ENCODE results near the gene SDF4. TPM values are rescaled to one million over a fixed set of nuclear protein-coding genes. Genes with fewer than 3 reads are reported as not detected.
"Not testable (repeated sequence)": the region's sequence is repeated elsewhere in the genome, so short reads cannot be mapped to it uniquely, and the experiment has no call there.

Gene SDF4
- total RNA-seq, 1 donor from 2014 or later, result 164 TPM

DNA sequence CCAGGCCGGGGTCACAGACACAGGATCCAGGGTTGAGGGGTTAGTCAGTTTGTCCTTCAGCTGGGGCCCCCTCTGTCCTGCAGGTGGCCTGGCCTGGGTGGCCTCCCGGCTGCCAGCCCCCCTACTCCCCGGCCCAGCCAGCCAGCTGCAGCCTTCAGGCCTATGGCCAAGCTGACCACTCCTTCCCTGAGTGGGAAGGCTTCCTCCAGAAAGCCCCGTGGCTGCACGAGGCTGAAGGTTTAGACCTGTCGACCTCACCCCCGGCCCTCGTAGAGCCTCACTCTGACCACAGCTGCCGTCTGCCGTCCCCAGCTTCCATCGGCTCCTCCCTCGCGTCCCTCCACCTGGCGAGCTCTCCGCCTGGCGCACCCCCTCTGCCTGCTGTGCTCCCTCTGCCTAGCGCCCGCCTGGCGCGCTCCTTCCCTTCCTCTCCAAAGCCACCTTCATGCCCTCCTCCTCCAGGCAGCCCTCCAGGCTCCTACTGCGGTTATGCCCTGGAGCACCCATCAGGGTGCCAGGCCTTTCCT, 48.5 kb downstream of the SDF4 start:
- Mint-ChIP-seq H3K4me1 (ENCODE audit: low read depth) (no peaks in the 10 kb centered on the region), H3K9me3 (no peaks in the 10 kb centered on the region), H3K36me3 (ENCODE audit: low read depth) (no peaks in the 10 kb centered on the region), H3K27ac (no peak overlapping the region), H3K4me3 (ENCODE audit: low read depth) (no peak overlapping the region), H3K27me3 (ENCODE audit: low read depth) (peaks cover 3% of the 10 kb centered on the region)
- no peak for DNase-seq (ENCODE audit: low spot score)
- intact Hi-C loops (cut with micrococcal nuclease), result no loop called here

- H3K4me1 Mint-ChIP-seq (ENCODE audit: low read depth), result no peaks in the 10 kb centered on the region
- intact Hi-C loops (cut with micrococcal nuclease), result no loop called here
- H3K9me3 Mint-ChIP-seq, result no peaks in the 10 kb centered on the region
- H3K27me3 Mint-ChIP-seq (ENCODE audit: low read depth), result no peaks in the 10 kb centered on the region
- no peak for DNase-seq (ENCODE audit: low spot score)
- H3K36me3 Mint-ChIP-seq (ENCODE audit: low read depth), result no peaks in the 10 kb centered on the region
- H3K27ac Mint-ChIP-seq, result no peak overlapping the region
- H3K4me3 Mint-ChIP-seq (ENCODE audit: low read depth), result no peak overlapping the region
These were observed 49.1 kb downstream of the SDF4 start for GRCh38 chr1:1182491-1183220.

DNA sequence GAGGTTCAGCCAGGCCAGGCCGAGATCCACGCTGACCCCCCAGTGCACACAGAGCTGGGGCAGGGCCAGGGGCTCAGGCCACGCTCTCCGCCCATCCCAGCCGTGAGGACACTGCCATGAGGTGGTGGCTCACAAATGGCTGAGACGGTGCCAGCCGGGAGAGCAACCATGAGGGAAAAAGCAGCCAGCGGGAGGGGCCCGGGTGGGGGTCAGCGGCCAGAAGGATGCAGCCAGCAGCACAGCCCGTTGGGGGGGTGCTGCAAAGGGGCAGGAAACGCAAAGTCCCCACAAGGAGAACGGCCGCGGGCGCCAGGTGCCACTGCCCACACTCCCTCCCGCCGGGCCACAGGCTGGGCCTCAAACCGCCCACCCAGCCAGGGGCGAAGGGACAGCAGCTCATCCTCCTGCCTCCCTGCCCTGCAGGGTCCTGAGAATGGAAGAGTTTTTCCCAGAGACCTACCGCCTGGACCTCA, 49.8 kb downstream of the SDF4 start:
- no peak overlapping the region for H3K4me3 Mint-ChIP-seq (ENCODE audit: low read depth)
- intact Hi-C loops (cut with micrococcal nuclease), result no loop called here

DNA sequence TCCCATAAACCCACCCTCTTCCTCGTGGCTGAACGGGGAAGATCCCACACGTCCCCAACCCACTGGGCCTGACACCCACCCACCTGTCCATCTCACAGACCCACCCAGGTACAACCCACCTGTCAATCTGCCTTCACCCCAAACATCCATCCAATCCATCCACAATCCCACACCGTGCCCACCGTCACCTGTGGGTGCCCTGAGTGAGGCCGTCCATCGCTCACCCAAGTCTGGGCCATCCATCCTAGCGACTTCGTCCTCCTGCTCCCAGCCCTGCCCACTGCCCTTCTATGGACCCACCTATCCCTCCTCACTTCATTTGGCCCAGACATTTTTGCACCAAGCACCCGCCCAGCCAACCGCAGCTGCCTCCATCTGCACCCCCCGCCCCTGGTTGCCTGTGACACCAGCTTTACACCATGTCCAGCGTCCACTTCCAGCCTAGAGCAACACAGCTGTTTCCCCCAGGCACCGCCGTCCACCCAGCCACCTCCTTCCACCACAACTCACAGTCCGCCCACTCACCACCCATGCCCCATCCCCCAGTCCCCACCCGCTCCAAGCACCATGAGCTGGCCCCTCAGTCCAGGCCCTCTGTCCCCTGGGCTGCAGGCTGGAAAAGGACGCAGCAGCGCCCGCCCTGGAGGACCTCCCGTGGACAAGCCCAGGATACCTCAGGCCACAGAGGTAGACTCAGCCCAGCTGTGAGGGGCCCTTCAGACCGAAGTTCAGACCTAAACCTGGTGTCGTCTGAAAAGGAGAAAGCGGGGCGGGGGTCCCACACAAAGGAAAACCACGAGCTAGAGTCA, 50.5 kb downstream of the SDF4 start:
- no peak for DNase-seq (ENCODE audit: low spot score)
- Mint-ChIP-seq H3K9me3 (no peaks in the 10 kb centered on the region), H3K27me3 (ENCODE audit: low read depth) (peaks cover 4% of the 10 kb centered on the region), H3K4me3 (ENCODE audit: low read depth) (no peak overlapping the region), H3K36me3 (ENCODE audit: low read depth) (no peaks in the 10 kb centered on the region), H3K27ac (no peak overlapping the region), H3K4me1 (ENCODE audit: low read depth) (no peaks in the 10 kb centered on the region)
- intact Hi-C loops (cut with micrococcal nuclease), result no loop called here

More for the DNA sequence above, 49.8 kb downstream of the SDF4 start:
- Mint-ChIP-seq H3K36me3 (ENCODE audit: low read depth) (no peaks in the 10 kb centered on the region), H3K9me3 (no peaks in the 10 kb centered on the region), H3K27ac (no peak overlapping the region), H3K27me3 (ENCODE audit: low read depth) (peaks cover 1% of the 10 kb centered on the region), H3K4me1 (ENCODE audit: low read depth) (no peaks in the 10 kb centered on the region)
- DNase-seq (ENCODE audit: low spot score), result no peak

DNA sequence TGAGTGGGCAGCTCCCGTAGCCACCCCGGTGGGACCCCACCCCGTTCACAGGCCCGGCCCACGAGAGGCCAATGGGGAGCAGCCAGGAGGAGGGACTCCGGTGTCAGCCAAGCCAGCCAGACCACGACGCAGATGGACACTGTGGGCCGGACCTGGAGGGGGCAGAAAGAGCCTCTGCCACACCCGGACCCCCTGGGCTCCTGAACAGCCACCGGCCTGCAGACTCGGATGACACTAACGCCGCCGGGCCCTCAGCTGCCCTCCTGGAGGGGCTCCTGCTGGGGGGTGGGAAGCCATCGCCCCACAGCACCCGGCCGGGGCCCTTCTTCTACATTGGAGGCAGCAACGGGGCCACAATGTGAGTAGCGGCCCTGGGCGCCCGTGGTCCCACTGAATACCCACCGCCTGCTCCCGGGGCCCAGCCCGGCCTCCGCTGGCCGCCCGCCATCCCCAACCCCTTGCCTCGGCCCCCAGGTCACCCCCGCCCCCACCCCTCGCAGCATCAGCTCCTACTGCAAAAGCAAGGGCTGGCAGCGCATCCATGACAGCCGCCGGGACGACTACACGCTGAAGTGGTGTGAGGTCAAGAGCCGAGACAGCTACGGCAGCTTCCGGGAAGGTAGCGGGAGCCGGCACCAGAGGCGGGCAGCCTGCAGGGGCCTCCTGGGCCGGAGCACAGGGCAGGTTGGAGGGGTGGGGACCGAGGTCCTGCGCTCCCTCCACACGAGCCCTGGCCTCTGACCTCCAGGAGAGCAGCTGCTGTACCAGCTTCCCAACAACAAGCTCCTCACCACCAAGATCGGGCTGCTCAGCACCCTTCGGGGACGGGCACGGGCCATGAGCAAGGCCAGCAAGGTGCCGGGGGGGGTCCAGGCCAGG, 51.6 kb downstream of the SDF4 start:
- intact Hi-C loops (cut with micrococcal nuclease), result no loop called here
- Mint-ChIP-seq H3K36me3 (ENCODE audit: low read depth) (no peaks in the 10 kb centered on the region), H3K27me3 (ENCODE audit: low read depth) (peaks cover 8% of the 10 kb centered on the region), H3K9me3 (no peaks in the 10 kb centered on the region), H3K27ac (no peak overlapping the region), H3K4me3 (ENCODE audit: low read depth) (no peak overlapping the region), H3K4me1 (ENCODE audit: low read depth) (no peaks in the 10 kb centered on the region)
- DNase-seq (ENCODE audit: low spot score), result no peak

DNA sequence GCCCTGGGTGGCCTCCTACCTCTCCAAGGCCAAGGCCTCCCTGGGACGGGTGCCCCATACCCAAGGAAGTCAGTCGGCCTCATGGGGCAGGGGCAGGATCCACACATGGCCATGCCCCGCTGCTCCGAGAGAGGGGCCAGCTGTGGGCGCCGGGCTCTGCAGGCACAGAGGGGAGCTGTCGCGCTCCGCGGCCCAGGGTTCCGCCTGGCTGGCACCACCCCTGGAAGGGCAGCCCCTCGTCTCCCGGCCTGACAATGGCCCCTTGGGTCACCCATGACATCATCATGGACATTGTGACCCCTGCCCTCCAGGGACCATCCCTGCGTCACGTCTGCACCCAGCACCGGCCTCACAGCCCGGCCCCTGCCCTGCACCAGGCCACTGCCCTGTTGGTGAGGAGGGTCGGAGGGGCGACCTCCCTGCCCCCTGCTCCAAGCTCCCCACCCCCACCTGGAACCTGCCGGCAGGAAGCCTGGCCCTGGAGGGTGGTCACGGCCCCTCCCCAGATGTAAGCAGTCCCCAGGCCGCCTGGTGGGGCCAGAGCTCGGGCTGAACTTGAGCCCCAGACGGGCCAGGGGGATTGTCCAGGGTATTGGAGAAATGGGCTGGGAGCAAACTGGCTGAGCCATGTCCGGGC, 52.3 kb downstream of the SDF4 start:
- Mint-ChIP-seq H3K27me3 (ENCODE audit: low read depth) (peaks cover 10% of the 10 kb centered on the region), H3K27ac (no peak overlapping the region), H3K4me1 (ENCODE audit: low read depth) (no peaks in the 10 kb centered on the region), H3K4me3 (ENCODE audit: low read depth) (no peak overlapping the region), H3K36me3 (ENCODE audit: low read depth) (no peaks in the 10 kb centered on the region), H3K9me3 (no peaks in the 10 kb centered on the region)
- DNase-seq (ENCODE audit: low spot score), result no peak
- intact Hi-C loops (cut with micrococcal nuclease), result no loop called here

GRCh38 chr1:1178794-1179331, 52.9 kb downstream of the SDF4 start:
- Mint-ChIP-seq H3K36me3 (ENCODE audit: low read depth) (no peaks in the 10 kb centered on the region), H3K27me3 (ENCODE audit: low read depth) (peaks cover 15% of the 10 kb centered on the region), H3K27ac (no peak overlapping the region), H3K4me3 (ENCODE audit: low read depth) (no peak overlapping the region), H3K4me1 (ENCODE audit: low read depth) (no peaks in the 10 kb centered on the region), H3K9me3 (no peaks in the 10 kb centered on the region)
- DNase-seq (ENCODE audit: low spot score), result no peak
- intact Hi-C loops (cut with micrococcal nuclease), result no loop called here

GRCh38 chr1:1177452-1178206, 54.2 kb downstream of the SDF4 start:
- Mint-ChIP-seq H3K27me3 (ENCODE audit: low read depth) (peaks cover 16% of the 10 kb centered on the region), H3K4me3 (ENCODE audit: low read depth) (no peak overlapping the region), H3K36me3 (ENCODE audit: low read depth) (no peaks in the 10 kb centered on the region), H3K27ac (no peak overlapping the region), H3K9me3 (no peaks in the 10 kb centered on the region), H3K4me1 (ENCODE audit: low read depth) (no peaks in the 10 kb centered on the region)
- intact Hi-C loops (cut with micrococcal nuclease), result no loop called here
- no peak for DNase-seq (ENCODE audit: low spot score)

GRCh38 chr1:1176931-1177330, 54.9 kb downstream of the SDF4 start:
- Mint-ChIP-seq H3K27me3 (ENCODE audit: low read depth) (peaks cover 19% of the 10 kb centered on the region), H3K27ac (no peak overlapping the region)

DNA sequence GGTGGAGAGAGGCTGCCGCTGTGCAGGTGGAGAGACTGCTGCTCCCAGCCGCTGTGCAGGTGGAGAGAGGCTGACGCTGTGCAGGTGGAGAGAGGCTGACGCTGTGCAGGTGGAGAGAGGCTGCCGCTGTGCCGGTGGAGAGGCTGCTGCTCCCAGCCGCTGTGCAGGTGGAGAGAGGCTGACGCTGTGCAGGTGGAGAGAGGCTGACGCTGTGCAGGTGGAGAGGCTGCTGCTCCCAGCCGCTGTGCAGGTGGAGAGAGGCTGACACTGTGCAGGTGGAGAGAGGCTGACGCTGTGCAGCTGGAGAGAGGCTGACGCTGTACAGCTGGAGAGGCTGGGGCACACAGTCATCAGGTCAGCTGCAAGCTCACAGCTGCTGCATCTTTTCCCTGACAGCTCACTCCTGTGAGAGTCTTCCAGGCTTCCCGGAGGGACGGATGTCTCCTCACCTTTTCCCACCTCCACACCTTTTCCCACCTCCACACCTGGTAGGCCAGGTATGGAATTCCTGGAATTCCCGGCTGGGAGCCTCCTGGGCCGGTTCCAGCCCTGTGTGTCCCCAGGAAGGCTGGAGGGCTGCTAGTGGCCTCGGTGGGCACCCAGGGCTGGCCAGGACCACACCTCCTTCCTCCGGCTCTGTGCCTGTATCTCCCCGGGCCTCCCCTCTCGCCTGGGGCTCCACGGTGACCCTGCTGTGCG, 55.6 kb downstream of the SDF4 start:
- not testable (repeated sequence) for H3K36me3 Mint-ChIP-seq (ENCODE audit: low read depth)

More at GRCh38 chr1:1176931-1177330, 54.9 kb downstream of the SDF4 start:
- H3K36me3 Mint-ChIP-seq (ENCODE audit: low read depth), result no peaks in the 10 kb centered on the region
- no peaks in the 10 kb centered on the region for H3K9me3 Mint-ChIP-seq
- no peak for DNase-seq (ENCODE audit: low spot score)
- intact Hi-C loops (cut with micrococcal nuclease), result no loop called here
- H3K4me1 Mint-ChIP-seq (ENCODE audit: low read depth), result peaks cover 4% of the 10 kb centered on the region
- no peak overlapping the region for H3K4me3 Mint-ChIP-seq (ENCODE audit: low read depth)

More for the DNA sequence above, 55.6 kb downstream of the SDF4 start:
- H3K4me3 Mint-ChIP-seq (ENCODE audit: low read depth); H3K4me1 Mint-ChIP-seq (ENCODE audit: low read depth); H3K9me3 Mint-ChIP-seq; H3K27ac Mint-ChIP-seq; DNase-seq (ENCODE audit: low spot score); intact Hi-C loops (cut with micrococcal nuclease): not testable (repeated sequence)
- peaks cover 19% of the 10 kb centered on the region for H3K27me3 Mint-ChIP-seq (ENCODE audit: low read depth)

Measured in activated T-helper 2 cell treated with anti-CD3 and anti-CD28 coated beads, Interferon-gamma antibody, Interleukin-2, Interleukin-4, amounts not matched to agents 10 μg/mL and 5 μg/mL and 100 μg/mL, durations not matched to agents 14 hours and 24 hours and 36 hours (primary cell).